Right renal cortex interstitium (tissue), 3 donors: Measurements from ENCODE around the gene CDK14. TPM values are rescaled to one million over a fixed set of nuclear protein-coding genes. Genes with fewer than 3 reads are reported as not detected.
"Not testable (repeated sequence)": the region's sequence is repeated elsewhere in the genome, so short reads cannot be mapped to it uniquely, and the experiment has no call there.

Source experiments
- DNase-seq, 3 donors: peaks; one replicate each; pipeline ENCODE4 v3.0.0-alpha.2; 2013; ENCODE audit warnings: low read depth in 3 of 3, low spot score in 2 of 3
- polyA plus RNA-seq, 3 donors: library from polyadenylated mRNA; unstranded; fragments of 120-200 nt; gene quantifications; one replicate each; pipeline ENCODE4 v1.2.1, GENCODE V29; 2013; ENCODE audit not compliant: insufficient read length in 3 of 3

Gene CDK14
- polyA plus RNA-seq, 3 donors, result 33.6 to 38.4 (median 36.2) TPM

- no peak for DNase-seq
Measured at GRCh38 chr7:91169830-91170191, 573.7 kb downstream of the CDK14 start.

- DNase-seq, result not testable (repeated sequence)
Measured at GRCh38 chr7:91173265-91173664, 577.1 kb downstream of the CDK14 start.

- no peak for DNase-seq
Measured at GRCh38 chr7:91180746-91181145, 584.6 kb downstream of the CDK14 start.

- no peak for DNase-seq
Measured at GRCh38 chr7:91181949-91182348, 585.8 kb downstream of the CDK14 start.

- no peak for DNase-seq
Measured at GRCh38 chr7:91182819-91183764, 587.0 kb downstream of the CDK14 start.

GRCh38 chr7:91185771-91186170 lies 589.6 kb downstream of the CDK14 start:
- DNase-seq, result no peak

GRCh38 chr7:91187061-91187460 lies 590.9 kb downstream of the CDK14 start:
- DNase-seq, result no peak

GRCh38 chr7:91191771-91192170 lies 595.6 kb downstream of the CDK14 start:
- no peak for DNase-seq

- DNase-seq, result no peak
Measured at GRCh38 chr7:91193141-91193540, 597.0 kb downstream of the CDK14 start.

GRCh38 chr7:91194841-91195240 lies 598.7 kb downstream of the CDK14 start:
- no peak for DNase-seq

GRCh38 chr7:91196058-91196457 lies 599.9 kb downstream of the CDK14 start:
- no peak for DNase-seq

- DNase-seq, result no peak
Measured at GRCh38 chr7:91198371-91198770, 602.2 kb downstream of the CDK14 start.

- DNase-seq, result no peak
Measured at GRCh38 chr7:91199601-91200000, 603.5 kb downstream of the CDK14 start.

- DNase-seq, result no peak
Measured at GRCh38 chr7:91201442-91202113, 605.5 kb downstream of the CDK14 start.

- no peak for DNase-seq
Measured at GRCh38 chr7:91206361-91206960, 610.3 kb downstream of the CDK14 start.

GRCh38 chr7:91212582-91212981 lies 616.5 kb downstream of the CDK14 start:
- DNase-seq, result no peak

GRCh38 chr7:91226411-91226810 lies 630.3 kb downstream of the CDK14 start:
- no peak for DNase-seq

GRCh38 chr7:91228327-91228726 lies 632.2 kb downstream of the CDK14 start:
- DNase-seq, result no peak

GRCh38 chr7:91228927-91229558 lies 632.9 kb downstream of the CDK14 start:
- DNase-seq, result no peak

- DNase-seq, result no peak
Measured at GRCh38 chr7:91230100-91230499, 634.0 kb downstream of the CDK14 start.

GRCh38 chr7:91230503-91230902 lies 634.4 kb downstream of the CDK14 start:
- no peak for DNase-seq
